HG02678 (cell line): Measurements from ENCODE around the gene GNPTAB.

ENCODE experiments used
- ATAC-seq: cut with Tn5 transposase; IDR thresholded peaks from one replicate; pipeline ENCODE4 v1.9.1; 2021; ENCODE audit warnings: mild to moderate bottlenecking, moderate library complexity; ENCODE audit not compliant: unreplicated experiment

GNPTAB gene

GRCh38 chr12:101775816-101776215, 54.9 kb downstream of the GNPTAB start:
- ATAC-seq, result no peak

- peak; percentile 86 for ATAC-seq
Observed at GRCh38 chr12:101773650-101774162, 57.1 kb downstream of the GNPTAB start.

- no peak for ATAC-seq
Observed at GRCh38 chr12:101772012-101772775, 58.6 kb downstream of the GNPTAB start.

- no peak for ATAC-seq
Observed at GRCh38 chr12:101769865-101770264, 60.9 kb downstream of the GNPTAB start.

DNA sequence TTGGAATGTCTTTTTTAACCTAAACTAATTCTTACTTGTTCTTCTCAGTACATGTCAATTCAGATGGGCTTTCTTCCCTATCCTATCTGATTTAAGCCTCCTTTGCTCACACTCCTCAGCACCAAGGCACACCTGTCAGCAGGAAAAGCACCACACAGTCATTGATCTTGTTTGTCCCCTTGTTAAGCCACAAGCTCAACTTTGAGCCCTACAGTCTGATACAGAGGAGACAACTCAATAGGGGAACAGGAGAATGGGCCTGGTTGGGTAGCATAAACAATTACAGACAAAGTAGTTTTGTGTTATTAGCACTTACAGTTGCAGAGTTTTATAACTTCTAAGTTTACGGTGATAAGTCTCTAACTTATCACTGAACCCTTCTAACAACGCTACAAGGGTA, 62.0 kb downstream of the GNPTAB start:
- no peak for ATAC-seq

DNA sequence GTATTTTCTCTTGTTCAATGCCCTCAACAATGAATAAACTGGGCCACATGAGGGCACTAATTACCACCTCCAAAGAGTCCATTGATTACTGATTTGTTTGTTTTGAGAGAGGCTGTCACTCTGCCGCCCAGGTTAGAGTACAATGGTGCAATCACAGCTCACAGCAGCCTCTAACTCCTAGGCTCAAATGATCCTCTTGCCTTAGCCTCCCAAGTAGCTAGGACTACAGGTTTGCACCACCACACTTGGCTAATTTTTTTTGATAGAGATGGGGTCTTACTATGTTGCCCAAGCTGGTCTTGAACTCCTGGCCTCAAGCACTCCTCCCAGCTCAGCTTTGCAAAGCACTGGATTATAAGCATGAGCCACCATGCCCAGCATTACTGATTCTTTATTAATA, 63.2 kb downstream of the GNPTAB start:
- ATAC-seq, result no peak

- ATAC-seq, result no peak
Observed at GRCh38 chr12:101764051-101764792, 66.5 kb downstream of the GNPTAB start.

DNA sequence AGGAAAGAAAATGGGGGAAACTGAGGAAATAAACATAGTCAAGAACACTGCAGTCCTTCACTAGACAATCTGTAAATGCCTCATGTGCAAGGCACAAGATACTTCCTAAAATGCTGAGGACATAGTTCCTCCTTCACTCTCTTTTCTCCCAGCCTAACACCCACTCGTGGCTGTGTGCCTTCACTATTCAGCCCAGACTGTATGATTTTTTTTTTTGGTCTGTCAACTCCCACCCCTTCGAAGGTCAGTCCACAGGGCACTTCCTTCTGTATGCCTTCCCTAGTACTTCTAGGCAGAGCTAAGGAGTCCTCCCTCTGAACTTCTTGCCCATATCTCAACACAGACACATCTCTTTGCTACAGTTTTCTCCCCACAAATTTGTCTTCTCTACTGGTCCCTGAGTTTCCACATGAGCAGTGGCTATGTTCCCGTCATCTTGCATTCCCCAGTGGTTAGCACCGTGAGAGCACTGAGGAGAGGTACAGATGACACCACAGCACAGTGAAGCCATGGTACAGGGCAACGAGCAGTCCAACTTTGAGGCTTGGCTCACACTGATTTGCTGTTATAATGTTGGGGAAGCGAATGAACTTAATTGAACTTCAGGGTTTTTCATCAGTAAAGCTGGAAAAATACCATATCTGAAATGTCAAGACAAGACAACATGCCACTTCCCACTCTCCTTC, 67.4 kb downstream of the GNPTAB start:
- ATAC-seq, result no peak

GRCh38 chr12:101761781-101762180, 69.0 kb downstream of the GNPTAB start:
- ATAC-seq, result no peak

DNA sequence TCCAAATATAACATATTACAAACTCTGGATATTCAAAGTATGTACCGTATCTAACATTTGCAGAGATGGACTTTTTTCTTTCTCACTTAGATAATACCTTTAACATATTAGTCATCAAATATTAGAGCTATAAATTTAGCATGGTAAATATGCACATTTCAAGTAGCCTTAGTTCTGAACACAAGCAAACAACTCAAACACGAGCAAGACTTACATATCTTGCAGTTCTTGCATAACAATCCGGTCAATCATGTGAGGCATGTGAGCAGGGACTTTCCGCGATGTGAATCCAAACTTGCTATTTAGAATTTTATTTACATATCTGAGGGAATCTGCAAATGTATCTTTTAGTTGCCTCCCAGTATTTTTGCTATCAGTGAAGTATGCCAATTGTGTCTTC, 69.4 kb downstream of the GNPTAB start:
- ATAC-seq, result no peak

- ATAC-seq, result peak; percentile 59
Observed at GRCh38 chr12:101759396-101760047, 71.2 kb downstream of the GNPTAB start.

- ATAC-seq, result no peak
Observed at GRCh38 chr12:101750152-101750551, 80.6 kb downstream of the GNPTAB start.

- ATAC-seq, result no peak
Observed at GRCh38 chr12:101749657-101750056, 81.1 kb downstream of the GNPTAB start.

DNA sequence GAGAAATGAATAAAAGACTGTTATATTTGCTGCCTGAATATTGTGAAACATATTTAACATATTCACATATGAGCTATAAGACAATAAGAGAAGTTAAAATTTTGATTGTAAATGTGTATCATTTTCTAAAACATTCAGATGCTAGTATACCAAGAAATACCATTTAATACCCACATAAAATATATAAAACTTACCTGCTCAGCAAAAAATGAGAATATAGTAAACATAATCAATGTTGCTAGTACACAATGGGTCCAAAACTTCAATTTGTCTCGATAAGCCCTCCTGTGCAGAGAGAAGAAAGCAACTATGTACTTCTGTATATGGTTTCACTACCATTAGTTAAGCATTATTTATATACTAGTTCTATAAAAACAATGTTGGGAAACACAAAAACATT, 81.9 kb downstream of the GNPTAB start:
- ATAC-seq, result no peak

DNA sequence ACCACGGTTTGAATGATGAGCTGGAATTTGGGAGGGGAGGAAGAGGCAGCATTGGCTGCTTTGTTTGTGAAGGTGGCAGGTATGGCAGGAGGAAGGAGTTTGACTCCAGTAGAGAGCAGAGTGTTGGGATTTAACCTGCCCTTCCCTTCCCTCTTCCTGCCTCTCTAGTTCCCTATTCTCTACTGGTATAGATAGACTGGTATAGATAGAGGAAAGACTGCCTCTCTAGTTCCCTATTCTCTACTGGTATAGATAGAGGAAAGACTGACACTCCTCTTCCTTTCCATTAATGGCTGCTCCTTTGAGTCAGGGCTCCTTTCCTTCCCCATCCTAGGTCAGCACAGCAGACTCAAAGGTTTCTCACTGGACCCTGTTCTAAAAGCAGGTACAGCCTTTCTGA, 83.1 kb downstream of the GNPTAB start:
- no peak for ATAC-seq

DNA sequence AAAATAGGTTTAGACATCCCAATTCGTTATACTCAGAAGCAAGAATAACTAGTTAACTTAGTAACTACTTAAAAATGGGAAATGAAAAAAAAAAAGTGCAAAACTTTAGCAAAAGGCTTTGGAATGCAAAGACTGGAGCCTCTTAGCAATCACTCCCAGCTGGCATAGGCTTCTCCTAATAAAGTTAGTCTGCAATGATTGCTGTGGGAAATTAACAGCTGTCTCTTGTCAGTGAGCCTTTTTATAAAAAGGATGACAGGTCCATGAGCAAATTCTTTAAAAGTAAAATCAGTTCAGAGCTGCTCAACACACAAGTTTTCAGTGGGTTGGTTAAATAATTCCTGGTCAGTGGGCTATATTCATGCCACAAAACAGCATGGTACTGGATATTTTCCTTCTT, 84.1 kb downstream of the GNPTAB start:
- ATAC-seq, result no peak

DNA sequence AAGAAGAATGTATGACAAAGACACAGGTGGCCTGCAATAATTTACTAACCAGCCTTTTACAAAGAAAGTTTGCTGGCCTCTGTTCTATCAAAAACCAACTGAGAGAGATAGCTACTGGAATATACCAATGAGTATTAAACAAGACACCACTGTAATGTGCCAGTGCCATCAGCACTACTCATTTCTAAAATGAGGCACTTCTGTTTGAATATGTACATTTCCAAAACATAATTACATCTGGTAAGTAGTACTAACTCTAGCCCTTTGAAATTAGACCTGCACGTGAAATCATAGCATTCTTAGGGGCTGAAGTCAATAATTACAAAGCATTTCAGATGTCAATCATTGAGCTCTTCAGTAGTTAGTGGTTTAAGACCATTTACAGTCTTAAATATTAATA, 84.6 kb downstream of the GNPTAB start:
- ATAC-seq, result no peak

- no peak for ATAC-seq
Observed at GRCh38 chr12:101745481-101745880, 85.3 kb downstream of the GNPTAB start.

GRCh38 chr12:101743724-101744472, 86.9 kb downstream of the GNPTAB start:
- peak; percentile 98 for ATAC-seq

DNA sequence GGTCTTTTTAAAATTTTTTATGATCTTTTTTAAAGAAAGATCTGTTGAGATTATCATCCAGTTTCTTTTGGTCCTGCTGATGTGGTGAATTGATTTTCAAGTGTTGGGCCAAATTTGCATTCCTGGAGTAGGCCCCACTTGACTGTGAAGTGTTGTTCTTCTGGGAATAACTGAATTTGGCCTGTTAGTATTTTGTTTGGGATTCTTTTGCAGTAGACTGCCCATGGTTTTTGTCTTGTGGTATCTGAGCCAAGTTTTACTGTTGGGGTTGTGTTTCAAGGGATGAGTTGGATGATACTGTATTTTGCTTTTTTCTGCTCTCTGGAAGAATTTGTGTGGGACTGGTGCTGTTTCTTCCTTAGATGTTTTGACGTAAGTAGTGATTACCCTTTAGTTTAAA, 87.5 kb downstream of the GNPTAB start:
- peak; percentile 2 for ATAC-seq
